Activated CD8-positive, alpha-beta memory T cell treated with anti-CD3 and anti-CD28 coated beads for 48 hours (primary cell): ENCODE measurements around the gene ZNF384.
"Not testable (repeated sequence)": the region's sequence is repeated elsewhere in the genome, so short reads cannot be mapped to it uniquely, and the experiment has no call there.

ENCODE experiments used
- DNase-seq, 3 experiments: peaks; one replicate each; pipeline ENCODE4 v3.0.0-alpha.2; 2020; ENCODE audit warnings: low read depth in 2 of 3, low spot score in 2 of 3

The ZNF384 gene

GRCh38 chr12:6688999-6689882, at the start of gene ZNF384:
Gene ZNF384, minus strand, starts transcription at chr12:6689375. Its CDS starts 9,855 bp downstream, at chr12:6679520.
- peak; percentile 68 to 90 (median 87) for DNase-seq

- no peak for DNase-seq
Observed at GRCh38 chr12:6736754-6737153, 47.6 kb upstream of the ZNF384 start.

GRCh38 chr12:6735448-6736191, 46.4 kb upstream of the ZNF384 start:
- no peak for DNase-seq

- no peak for DNase-seq
Observed at GRCh38 chr12:6734506-6735387, 45.6 kb upstream of the ZNF384 start.

- no peak for DNase-seq
Observed at GRCh38 chr12:6730169-6730568, 41.0 kb upstream of the ZNF384 start.

GRCh38 chr12:6729186-6729585, 40.0 kb upstream of the ZNF384 start:
- DNase-seq = no peak

GRCh38 chr12:6725350-6725749, 36.2 kb upstream of the ZNF384 start:
- DNase-seq = no peak

GRCh38 chr12:6724409-6724797, 35.2 kb upstream of the ZNF384 start:
- no peak for DNase-seq

- DNase-seq = peak; percentile 70 to 95 (median 84)
Observed at GRCh38 chr12:6723607-6724408, 34.6 kb upstream of the ZNF384 start, which contains the start of gene COPS7A. Gene COPS7A, plus strand, starts transcription at chr12:6724046. Its CDS starts 611 bp downstream, at chr12:6724657.

- no peak for DNase-seq
Observed at GRCh38 chr12:6722863-6723262, 33.7 kb upstream of the ZNF384 start.

- DNase-seq = no peak
Observed at GRCh38 chr12:6716874-6717437, 27.8 kb upstream of the ZNF384 start.

GRCh38 chr12:6716031-6716873, 27.1 kb upstream of the ZNF384 start:
- DNase-seq = not testable (repeated sequence)

GRCh38 chr12:6708960-6709394, 19.8 kb upstream of the ZNF384 start:
- no peak for DNase-seq

- not testable (repeated sequence) for DNase-seq
Observed at GRCh38 chr12:6708351-6708750, 19.2 kb upstream of the ZNF384 start.

GRCh38 chr12:6703631-6704030, 14.5 kb upstream of the ZNF384 start:
- DNase-seq = no peak

- DNase-seq = no peak
Observed at GRCh38 chr12:6701078-6701768, 12.0 kb upstream of the ZNF384 start.

- no peak for DNase-seq
Observed at GRCh38 chr12:6700646-6701051, 11.5 kb upstream of the ZNF384 start, which contains the start of gene PIANP. Gene PIANP, minus strand, starts transcription at chr12:6700815. Its CDS starts 2,754 bp downstream, at chr12:6698061.

GRCh38 chr12:6699989-6700645, 10.9 kb upstream of the ZNF384 start:
- no peak for DNase-seq
